Rectal smooth muscle tissue (tissue), 1 donor: ENCODE measurements around the gene ANAPC5.

Experiments used
- H3K27ac ChIP-seq: one replicate; pipeline ENCODE4 v1.7.0; 2013; ENCODE audit warnings: low read depth, low read length, inconsistent platforms
- H3K27me3 ChIP-seq: one replicate; pipeline ENCODE4 v1.7.0; 2013; ENCODE audit warnings: low read length; ENCODE audit not compliant: control insufficient read depth, insufficient read depth
- H3K36me3 ChIP-seq: one replicate; pipeline ENCODE4 v1.7.0; 2013; ENCODE audit warnings: low read length; ENCODE audit not compliant: control insufficient read depth, insufficient read depth
- H3K4me1 ChIP-seq: one replicate; pipeline ENCODE4 v1.7.0; 2013; ENCODE audit warnings: low read length; ENCODE audit not compliant: control insufficient read depth, insufficient read depth
- H3K4me3 ChIP-seq: one replicate; pipeline ENCODE4 v1.7.0; 2013; ENCODE audit warnings: low read length
- H3K9ac ChIP-seq: one replicate; pipeline ENCODE4 v1.7.0; 2013; ENCODE audit warnings: low read length

The ANAPC5 gene

GRCh38 chr12:121297435-121297991, 54.7 kb downstream of the ANAPC5 start:
- Histone ChIP-seq H3K4me1 (peaks cover 5% of the 10 kb centered on the region), H3K4me3 (peak overlapping the region; percentile 90), H3K36me3 (no peaks in the 10 kb centered on the region), H3K27me3 (no peaks in the 10 kb centered on the region), H3K9ac (no peak overlapping the region), H3K27ac (peak overlapping the region; percentile 50)

GRCh38 chr12:121296618-121297434, 55.4 kb downstream of the ANAPC5 start, which contains the start of gene CAMKK2:
Gene CAMKK2, minus strand, starts transcription at chr12:121296709. Its CDS starts 22,183 bp downstream, at chr12:121274526.
- no peaks in the 10 kb centered on the region for H3K27me3 ChIP-seq
- peak within 1 kb of the TSS; percentile 50 for H3K27ac ChIP-seq
- peak within 1 kb of the TSS; percentile 84 for H3K9ac ChIP-seq
- peaks cover 5% of the 10 kb centered on the region for H3K4me1 ChIP-seq
- no peaks in the 10 kb centered on the region for H3K36me3 ChIP-seq
- peak within 1 kb of the TSS; percentile 90 for H3K4me3 ChIP-seq

- Histone ChIP-seq H3K4me3 (peak overlapping the region; percentile 77), H3K27me3 (no peaks in the 10 kb centered on the region), H3K36me3 (no peaks in the 10 kb centered on the region), H3K27ac (no peak overlapping the region), H3K9ac (peak overlapping the region; percentile 84), H3K4me1 (peaks cover 5% of the 10 kb centered on the region)
These were observed 56.2 kb downstream of the ANAPC5 start for GRCh38 chr12:121295746-121296617.

- Histone ChIP-seq H3K9ac (no peak overlapping the region), H3K27ac (no peak overlapping the region), H3K4me1 (peaks cover 5% of the 10 kb centered on the region), H3K27me3 (no peaks in the 10 kb centered on the region), H3K4me3 (peak overlapping the region; percentile 77), H3K36me3 (no peaks in the 10 kb centered on the region)
These were observed 57.0 kb downstream of the ANAPC5 start for GRCh38 chr12:121295116-121295745.

- no peaks in the 10 kb centered on the region for H3K36me3 ChIP-seq
- no peak overlapping the region for H3K27ac ChIP-seq
- no peak overlapping the region for H3K4me3 ChIP-seq
- no peaks in the 10 kb centered on the region for H3K27me3 ChIP-seq
- peaks cover 5% of the 10 kb centered on the region for H3K4me1 ChIP-seq
- no peak overlapping the region for H3K9ac ChIP-seq
These were observed 57.9 kb downstream of the ANAPC5 start for GRCh38 chr12:121294151-121294889.

- H3K4me3 ChIP-seq: no peak overlapping the region
- no peaks in the 10 kb centered on the region for H3K36me3 ChIP-seq
- peaks cover 5% of the 10 kb centered on the region for H3K4me1 ChIP-seq
- H3K9ac ChIP-seq: no peak overlapping the region
- H3K27ac ChIP-seq: no peak overlapping the region
- no peaks in the 10 kb centered on the region for H3K27me3 ChIP-seq
These were observed 58.6 kb downstream of the ANAPC5 start for GRCh38 chr12:121293603-121294002.

GRCh38 chr12:121290410-121290809, 61.8 kb downstream of the ANAPC5 start:
- Histone ChIP-seq H3K9ac (no peak overlapping the region), H3K27me3 (no peaks in the 10 kb centered on the region), H3K27ac (no peak overlapping the region), H3K4me1 (peaks cover 4% of the 10 kb centered on the region), H3K36me3 (no peaks in the 10 kb centered on the region), H3K4me3 (no peak overlapping the region)

GRCh38 chr12:121289962-121290361, 62.2 kb downstream of the ANAPC5 start:
- H3K9ac ChIP-seq: no peak overlapping the region
- H3K36me3 ChIP-seq: no peaks in the 10 kb centered on the region
- no peaks in the 10 kb centered on the region for H3K4me1 ChIP-seq
- H3K27me3 ChIP-seq: no peaks in the 10 kb centered on the region
- no peak overlapping the region for H3K4me3 ChIP-seq
- H3K27ac ChIP-seq: no peak overlapping the region

- Histone ChIP-seq H3K4me3 (no peak overlapping the region), H3K9ac (no peak overlapping the region), H3K27me3 (no peaks in the 10 kb centered on the region), H3K36me3 (no peaks in the 10 kb centered on the region), H3K27ac (no peak overlapping the region), H3K4me1 (no peaks in the 10 kb centered on the region)
These were observed 63.2 kb downstream of the ANAPC5 start for GRCh38 chr12:121288986-121289385.

GRCh38 chr12:121288158-121288845, 63.9 kb downstream of the ANAPC5 start:
- Histone ChIP-seq H3K27me3 (no peaks in the 10 kb centered on the region), H3K9ac (no peak overlapping the region), H3K4me3 (no peak overlapping the region), H3K4me1 (no peaks in the 10 kb centered on the region), H3K36me3 (no peaks in the 10 kb centered on the region), H3K27ac (no peak overlapping the region)

- Histone ChIP-seq H3K36me3 (no peaks in the 10 kb centered on the region), H3K27me3 (no peaks in the 10 kb centered on the region), H3K4me3 (no peak overlapping the region), H3K27ac (no peak overlapping the region), H3K4me1 (no peaks in the 10 kb centered on the region), H3K9ac (no peak overlapping the region)
These were observed 64.8 kb downstream of the ANAPC5 start for GRCh38 chr12:121287267-121287954.
